ENCODE data around the gene DUSP3. TPM values are rescaled to one million over a fixed set of nuclear protein-coding genes. Genes with fewer than 3 reads are reported as not detected.

The DUSP3 gene
- total and polyA plus RNA-seq, 2 of the 13 experiments (the other 11 are each of a cell fraction or from before 2014, with no cell fraction given): 60.0 to 71.5 TPM

DNA sequence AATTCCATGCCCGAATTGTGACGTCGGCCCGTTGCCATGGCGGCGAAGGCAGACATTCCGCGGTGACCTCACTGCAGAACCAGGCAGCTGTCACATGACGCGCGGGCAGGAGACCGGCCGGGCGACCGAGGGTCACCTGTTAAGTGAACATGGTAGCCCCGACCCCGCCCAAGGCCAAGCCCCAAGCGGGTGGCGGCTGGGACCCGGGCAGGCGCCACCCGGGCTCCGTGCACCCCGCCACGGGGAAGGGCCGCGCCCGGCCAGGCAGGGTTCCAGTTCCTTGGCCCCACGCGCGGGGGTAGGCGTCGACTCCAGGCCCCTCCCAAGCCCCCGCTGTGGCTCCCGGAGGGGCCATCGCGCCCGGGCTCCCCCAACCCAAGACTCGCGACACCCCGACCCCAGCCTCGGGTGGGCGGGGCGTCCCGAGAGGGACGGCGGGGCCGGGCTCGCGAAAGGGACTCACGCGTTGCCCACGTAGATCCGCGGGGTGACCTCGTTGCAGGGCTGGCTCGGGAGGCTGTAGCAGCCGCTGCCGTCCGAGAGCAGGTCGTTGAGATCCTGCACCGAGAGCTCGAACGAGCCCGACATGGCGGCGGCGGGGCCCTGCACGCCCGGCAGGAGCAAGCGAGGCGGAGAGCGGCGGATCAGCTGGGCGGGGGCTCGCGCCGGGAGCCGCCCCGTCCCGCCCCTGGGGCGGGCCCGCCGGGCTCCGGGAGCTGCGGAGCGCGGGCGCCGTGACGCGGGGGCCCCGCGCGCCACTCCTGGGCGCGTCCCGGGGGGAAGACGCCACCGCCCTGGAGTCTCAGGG lies at the start of gene DUSP3 (continued):
- TF ChIP-seq AKAP8 (CRISPR knock-in tag; IDR thresholded peaks at IDR 0.05) (peak; percentile 85; the same call in 1 of the 2 replicates), THYN1 (CRISPR knock-in tag; IDR thresholded peaks at IDR 0.05; ENCODE audit: borderline replicate concordance, low read depth) (no peak), ZNF776 (CRISPR knock-in tag; IDR thresholded peaks at IDR 0.05) (peak; percentile 44; the same call in 1 of the 2 replicates), STAT5B (CRISPR knock-in tag; IDR thresholded peaks at IDR 0.05) (no peak; the same call in 1 of the 2 replicates), RBAK (CRISPR knock-in tag; IDR thresholded peaks at IDR 0.05) (0 out of 2 replicates have a peak, but pooled peaks have one; percentile 44), NR2F1 (CRISPR knock-in tag; IDR thresholded peaks at IDR 0.05) (peak in 1 of 2 experiments; percentile 18; a peak in 2 of 4 replicates), ZNF616 (CRISPR knock-in tag; IDR thresholded peaks at IDR 0.05; ENCODE audit: low read depth) (no peak; the same call in 1 of the 2 replicates), ZKSCAN5 (CRISPR knock-in tag; IDR thresholded peaks at IDR 0.05) (no peak), RAD21 (CRISPR knock-in tag; IDR thresholded peaks at IDR 0.05) (peak; percentile 35), NFKB2 (CRISPR knock-in tag; IDR thresholded peaks at IDR 0.05; ENCODE audit: borderline replicate concordance) (peak; percentile 57; the same call in 1 of the 2 replicates), TOE1 (CRISPR knock-in tag; IDR thresholded peaks at IDR 0.05) (no peak), MBNL3 (CRISPR knock-in tag; conservative IDR thresholded peaks at IDR 0.05) (no peak), PAWR (CRISPR knock-in tag; IDR thresholded peaks at IDR 0.05; ENCODE audit: borderline replicate concordance) (0 out of 2 replicates have a peak, but pooled peaks have one; percentile 52), GPN1 (CRISPR knock-in tag; IDR thresholded peaks at IDR 0.05; ENCODE audit: borderline replicate concordance) (0 out of 2 replicates have a peak, but pooled peaks have one; percentile 27), KLF11 (CRISPR knock-in tag; IDR thresholded peaks at IDR 0.05) (no peak), NR3C1 (CRISPR knock-in tag; IDR thresholded peaks at IDR 0.05) (no peak)
- TF ChIP-seq, protein P1, sequence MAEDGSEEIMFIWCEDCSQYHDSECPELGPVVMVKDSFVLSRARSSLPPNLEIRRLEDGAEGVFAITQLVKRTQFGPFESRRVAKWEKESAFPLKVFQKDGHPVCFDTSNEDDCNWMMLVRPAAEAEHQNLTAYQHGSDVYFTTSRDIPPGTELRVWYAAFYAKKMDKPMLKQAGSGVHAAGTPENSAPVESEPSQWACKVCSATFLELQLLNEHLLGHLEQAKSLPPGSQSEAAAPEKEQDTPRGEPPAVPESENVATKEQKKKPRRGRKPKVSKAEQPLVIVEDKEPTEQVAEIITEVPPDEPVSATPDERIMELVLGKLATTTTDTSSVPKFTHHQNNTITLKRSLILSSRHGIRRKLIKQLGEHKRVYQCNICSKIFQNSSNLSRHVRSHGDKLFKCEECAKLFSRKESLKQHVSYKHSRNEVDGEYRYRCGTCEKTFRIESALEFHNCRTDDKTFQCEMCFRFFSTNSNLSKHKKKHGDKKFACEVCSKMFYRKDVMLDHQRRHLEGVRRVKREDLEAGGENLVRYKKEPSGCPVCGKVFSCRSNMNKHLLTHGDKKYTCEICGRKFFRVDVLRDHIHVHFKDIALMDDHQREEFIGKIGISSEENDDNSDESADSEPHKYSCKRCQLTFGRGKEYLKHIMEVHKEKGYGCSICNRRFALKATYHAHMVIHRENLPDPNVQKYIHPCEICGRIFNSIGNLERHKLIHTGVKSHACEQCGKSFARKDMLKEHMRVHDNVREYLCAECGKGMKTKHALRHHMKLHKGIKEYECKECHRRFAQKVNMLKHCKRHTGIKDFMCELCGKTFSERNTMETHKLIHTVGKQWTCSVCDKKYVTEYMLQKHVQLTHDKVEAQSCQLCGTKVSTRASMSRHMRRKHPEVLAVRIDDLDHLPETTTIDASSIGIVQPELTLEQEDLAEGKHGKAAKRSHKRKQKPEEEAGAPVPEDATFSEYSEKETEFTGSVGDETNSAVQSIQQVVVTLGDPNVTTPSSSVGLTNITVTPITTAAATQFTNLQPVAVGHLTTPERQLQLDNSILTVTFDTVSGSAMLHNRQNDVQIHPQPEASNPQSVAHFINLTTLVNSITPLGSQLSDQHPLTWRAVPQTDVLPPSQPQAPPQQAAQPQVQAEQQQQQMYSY (CRISPR knock-in tag; IDR thresholded peaks at IDR 0.05): no peak
- TF ChIP-seq, protein P2, sequence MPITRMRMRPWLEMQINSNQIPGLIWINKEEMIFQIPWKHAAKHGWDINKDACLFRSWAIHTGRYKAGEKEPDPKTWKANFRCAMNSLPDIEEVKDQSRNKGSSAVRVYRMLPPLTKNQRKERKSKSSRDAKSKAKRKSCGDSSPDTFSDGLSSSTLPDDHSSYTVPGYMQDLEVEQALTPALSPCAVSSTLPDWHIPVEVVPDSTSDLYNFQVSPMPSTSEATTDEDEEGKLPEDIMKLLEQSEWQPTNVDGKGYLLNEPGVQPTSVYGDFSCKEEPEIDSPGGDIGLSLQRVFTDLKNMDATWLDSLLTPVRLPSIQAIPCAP (CRISPR knock-in tag; IDR thresholded peaks at IDR 0.05; ENCODE audit: low read depth): no peak; the same call in 1 of the 2 replicates
- TF ChIP-seq, protein P3, sequence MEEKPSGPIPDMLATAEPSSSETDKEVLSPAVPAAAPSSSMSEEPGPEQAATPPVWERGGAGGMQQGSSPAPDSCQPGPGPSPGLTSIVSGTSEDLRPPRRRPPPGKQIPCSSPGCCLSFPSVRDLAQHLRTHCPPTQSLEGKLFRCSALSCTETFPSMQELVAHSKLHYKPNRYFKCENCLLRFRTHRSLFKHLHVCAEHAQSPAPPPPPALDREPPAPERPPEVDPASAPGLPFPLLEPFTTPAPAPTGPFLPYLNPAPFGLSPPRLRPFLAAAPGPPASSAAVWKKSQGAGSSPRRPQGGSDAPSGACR (CRISPR knock-in tag; IDR thresholded peaks at IDR 0.05): peak; percentile 90
- TF ChIP-seq, protein P4, sequence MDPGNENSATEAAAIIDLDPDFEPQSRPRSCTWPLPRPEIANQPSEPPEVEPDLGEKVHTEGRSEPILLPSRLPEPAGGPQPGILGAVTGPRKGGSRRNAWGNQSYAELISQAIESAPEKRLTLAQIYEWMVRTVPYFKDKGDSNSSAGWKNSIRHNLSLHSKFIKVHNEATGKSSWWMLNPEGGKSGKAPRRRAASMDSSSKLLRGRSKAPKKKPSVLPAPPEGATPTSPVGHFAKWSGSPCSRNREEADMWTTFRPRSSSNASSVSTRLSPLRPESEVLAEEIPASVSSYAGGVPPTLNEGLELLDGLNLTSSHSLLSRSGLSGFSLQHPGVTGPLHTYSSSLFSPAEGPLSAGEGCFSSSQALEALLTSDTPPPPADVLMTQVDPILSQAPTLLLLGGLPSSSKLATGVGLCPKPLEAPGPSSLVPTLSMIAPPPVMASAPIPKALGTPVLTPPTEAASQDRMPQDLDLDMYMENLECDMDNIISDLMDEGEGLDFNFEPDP (CRISPR knock-in tag; conservative IDR thresholded peaks at IDR 0.05): no peak
- TF ChIP-seq, protein P5, sequence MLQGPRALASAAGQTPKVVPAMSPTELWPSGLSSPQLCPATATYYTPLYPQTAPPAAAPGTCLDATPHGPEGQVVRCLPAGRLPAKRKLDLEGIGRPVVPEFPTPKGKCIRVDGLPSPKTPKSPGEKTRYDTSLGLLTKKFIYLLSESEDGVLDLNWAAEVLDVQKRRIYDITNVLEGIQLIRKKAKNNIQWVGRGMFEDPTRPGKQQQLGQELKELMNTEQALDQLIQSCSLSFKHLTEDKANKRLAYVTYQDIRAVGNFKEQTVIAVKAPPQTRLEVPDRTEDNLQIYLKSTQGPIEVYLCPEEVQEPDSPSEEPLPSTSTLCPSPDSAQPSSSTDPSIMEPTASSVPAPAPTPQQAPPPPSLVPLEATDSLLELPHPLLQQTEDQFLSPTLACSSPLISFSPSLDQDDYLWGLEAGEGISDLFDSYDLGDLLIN (CRISPR knock-in tag; IDR thresholded peaks at IDR 0.05; ENCODE audit: borderline replicate concordance): peak; percentile 79
